ENCODE results near the gene UFSP2.
"Not testable (repeated sequence)": the region's sequence is repeated elsewhere in the genome, so short reads cannot be mapped to it uniquely, and the experiment has no call there.

Gene UFSP2

GRCh38 chr4:185381288-185382196 lies 44.2 kb downstream of the UFSP2 start:
- DNase-seq, result no peak

- DNase-seq, result no peak
Observed at GRCh38 chr4:185380320-185380719, 45.4 kb downstream of the UFSP2 start.

- DNase-seq, result no peak
Observed at GRCh38 chr4:185379326-185380295, 46.2 kb downstream of the UFSP2 start.

GRCh38 chr4:185378264-185378663 lies 47.5 kb downstream of the UFSP2 start:
- no peak for DNase-seq

GRCh38 chr4:185374573-185374972 lies 51.2 kb downstream of the UFSP2 start:
- no peak for DNase-seq

- DNase-seq, result no peak
Observed at GRCh38 chr4:185374027-185374426, 51.7 kb downstream of the UFSP2 start.

GRCh38 chr4:185371702-185372101 lies 54.1 kb downstream of the UFSP2 start:
- DNase-seq, result no peak

- DNase-seq, result no peak
Observed at GRCh38 chr4:185370268-185370949, 55.4 kb downstream of the UFSP2 start.

GRCh38 chr4:185369731-185370130 lies 56.0 kb downstream of the UFSP2 start:
- DNase-seq, result no peak

- DNase-seq, result no peak
Observed at GRCh38 chr4:185364886-185365285, 60.9 kb downstream of the UFSP2 start.

GRCh38 chr4:185363251-185363650 lies 62.5 kb downstream of the UFSP2 start:
- DNase-seq, result no peak

- not testable (repeated sequence) for DNase-seq
Observed at GRCh38 chr4:185362570-185362969, 63.2 kb downstream of the UFSP2 start.

- DNase-seq, result no peak
Observed at GRCh38 chr4:185361872-185362271, 63.9 kb downstream of the UFSP2 start.

- no peak for DNase-seq
Observed at GRCh38 chr4:185359767-185360446, 65.9 kb downstream of the UFSP2 start.

GRCh38 chr4:185358959-185359358 lies 66.8 kb downstream of the UFSP2 start:
- DNase-seq, result no peak

GRCh38 chr4:185358514-185358913 lies 67.2 kb downstream of the UFSP2 start:
- DNase-seq, result no peak

GRCh38 chr4:185357733-185358440 lies 67.9 kb downstream of the UFSP2 start:
- DNase-seq, result no peak

- no peak for DNase-seq
Observed at GRCh38 chr4:185357211-185357610, 68.6 kb downstream of the UFSP2 start.

- no peak for DNase-seq
Observed at GRCh38 chr4:185352741-185353140, 73.0 kb downstream of the UFSP2 start.

- DNase-seq, result no peak
Observed at GRCh38 chr4:185352202-185352601, 73.6 kb downstream of the UFSP2 start.

GRCh38 chr4:185351691-185352090 lies 74.1 kb downstream of the UFSP2 start:
- DNase-seq, result no peak
